HepG2 (cell line): ENCODE measurements around the gene BLVRB. TPM values are rescaled to one million over a fixed set of nuclear protein-coding genes. Genes with fewer than 3 reads are reported as not detected.
A peak's percentile ranks its signal among the peaks of the same experiment; 100 is the strongest.

Experiments
- FOXC1 ChIP-seq: sonication (generic); formaldehyde crosslinking; IDR thresholded peaks from 2 replicates; pipeline ENCODE4 v1.8.0; 2022; ENCODE audit warnings: mild to moderate bottlenecking, missing genetic modification reagents, borderline replicate concordance
- HDAC2 ChIP-seq: sonication (generic); formaldehyde crosslinking; IDR thresholded peaks from 2 replicates; pipeline ENCODE4 v1.4.0; 2020; ENCODE audit warnings: missing genetic modification reagents
- HES4 ChIP-seq: sonication (generic); formaldehyde crosslinking; IDR thresholded peaks from 2 replicates; pipeline ENCODE4 v1.9.0; 2021; ENCODE audit warnings: mild to moderate bottlenecking, missing genetic modification reagents, borderline replicate concordance
- MXD3 ChIP-seq: IDR thresholded peaks from 2 replicates; pipeline ENCODE4 v1.6.1; 2016; ENCODE audit warnings: mild to moderate bottlenecking, missing biosample characterization, missing genetic modification reagents
- MXD4 ChIP-seq: IDR thresholded peaks from 2 replicates; pipeline ENCODE4 v1.6.1; 2016; ENCODE audit warnings: mild to moderate bottlenecking, missing biosample characterization, missing genetic modification reagents
- NR2F1 ChIP-seq, 2 experiments: fragments of 450-650 bp in 1 of 2; formaldehyde crosslinking in 1 of 2; IDR thresholded peaks; 2 replicates each; pipeline versions ENCODE4 v1.5.0 to v1.6.1; 2016 to 2020; ENCODE audit warnings: mild to moderate bottlenecking in 1 of 2, missing compliant biosample characterization in 1 of 2, missing genetic modification reagents in 1 of 2, moderate library complexity in 1 of 2
- SIX1 ChIP-seq: sonication (generic); formaldehyde crosslinking; IDR thresholded peaks from 2 replicates; pipeline ENCODE4 v1.4.0; 2020; ENCODE audit warnings: missing genetic modification reagents, borderline replicate concordance
- TAF15 ChIP-seq: fragments of 200-400 bp; formaldehyde crosslinking; IDR thresholded peaks from one replicate; pipeline ENCODE4 v1.6.1; 2018; ENCODE audit warnings: mild to moderate bottlenecking, low read depth, low read length; ENCODE audit not compliant: poor library complexity, severe bottlenecking
- ZNF232 ChIP-seq: sonication (generic); formaldehyde crosslinking; IDR thresholded peaks from 2 replicates; pipeline ENCODE4 v1.4.0; 2020; ENCODE audit warnings: missing genetic modification reagents, borderline replicate concordance
- polyA plus RNA-seq, 8 experiments: library from polyadenylated mRNA; depleted of rRNA in 3 of 8; stranded (reverse) in 7 of 8; unstranded in 1 of 8; fragments of >200 nt; fragmentation: Illumina TruSeq in 4 of 8; extraction: Trizol in 4 of 8; gene quantifications; 2 replicates each; pipeline versions ENCODE4 v1.2.1 to v1.2.3, GENCODE V29; 2011 to 2016; ENCODE audit warnings: low read depth in 4 of 8, missing spikeins in 1 of 8, mixed read lengths in 1 of 8; ENCODE audit not compliant: insufficient read depth in 1 of 8
- total RNA-seq, 5 experiments: library from RNA; depleted of rRNA; stranded (reverse); fragments of >200 nt; fragmentation: Illumina TruSeq; extraction: Trizol; gene quantifications; 2 replicates each; pipeline ENCODE4 v1.2.3, GENCODE V29; 2016; ENCODE audit warnings: low read depth in 1 of 5
- TF ChIP-seq, protein P1 (sequence below): sonication (generic); formaldehyde crosslinking; IDR thresholded peaks from 2 replicates; pipeline ENCODE4 v1.5.0; 2020; ENCODE audit warnings: missing genetic modification reagents
- TF ChIP-seq, protein P2 (sequence below): sonication (generic); formaldehyde crosslinking; IDR thresholded peaks from one replicate; pipeline ENCODE4 v1.5.1; 2020; ENCODE audit warnings: mild to moderate bottlenecking, missing genetic modification reagents; ENCODE audit errors: not compliant biosample characterization
- TF ChIP-seq, protein P3 (sequence below): sonication (generic); formaldehyde crosslinking; conservative IDR thresholded peaks from 2 replicates; pipeline ENCODE4 v1.8.1; 2023; ENCODE audit warnings: missing genetic modification reagents
- TF ChIP-seq, protein P4 (sequence below): sonication (generic); formaldehyde crosslinking; IDR thresholded peaks from 2 replicates; pipeline ENCODE4 v1.8.0; 2023; ENCODE audit warnings: mild to moderate bottlenecking, missing genetic modification reagents

BLVRB gene
- total and polyA plus RNA-seq, 2 of the 13 experiments (the other 11 are each of a cell fraction or from before 2014, with no cell fraction given) = 25.9 to 51.4 TPM

GRCh38 chr19:40425450-40426287, 39.9 kb downstream of the BLVRB start, which contains the start of gene SERTAD1 (continued):
- TF ChIP-seq MXD3 (CRISPR knock-in tag) = peak; percentile 33; the same call in 1 of the 2 replicates
- TF ChIP-seq TAF15 = peak; percentile 34
- TF ChIP-seq SIX1 (CRISPR knock-in tag) = no peak
- TF ChIP-seq HDAC2 = peak; percentile 11; the same call in 1 of the 2 replicates
- no peak; a peak in 1 of 4 replicates for TF ChIP-seq NR2F1 (CRISPR knock-in tag; IDR thresholded peaks at IDR 0.05)
- no peak for TF ChIP-seq FOXC1 (CRISPR knock-in tag)
- TF ChIP-seq MXD4 = peak; percentile 26; the same call in 1 of the 2 replicates
- TF ChIP-seq, protein P1, sequence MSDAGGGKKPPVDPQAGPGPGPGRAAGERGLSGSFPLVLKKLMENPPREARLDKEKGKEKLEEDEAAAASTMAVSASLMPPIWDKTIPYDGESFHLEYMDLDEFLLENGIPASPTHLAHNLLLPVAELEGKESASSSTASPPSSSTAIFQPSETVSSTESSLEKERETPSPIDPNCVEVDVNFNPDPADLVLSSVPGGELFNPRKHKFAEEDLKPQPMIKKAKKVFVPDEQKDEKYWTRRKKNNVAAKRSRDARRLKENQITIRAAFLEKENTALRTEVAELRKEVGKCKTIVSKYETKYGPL = no peak
- TF ChIP-seq, protein P2, sequence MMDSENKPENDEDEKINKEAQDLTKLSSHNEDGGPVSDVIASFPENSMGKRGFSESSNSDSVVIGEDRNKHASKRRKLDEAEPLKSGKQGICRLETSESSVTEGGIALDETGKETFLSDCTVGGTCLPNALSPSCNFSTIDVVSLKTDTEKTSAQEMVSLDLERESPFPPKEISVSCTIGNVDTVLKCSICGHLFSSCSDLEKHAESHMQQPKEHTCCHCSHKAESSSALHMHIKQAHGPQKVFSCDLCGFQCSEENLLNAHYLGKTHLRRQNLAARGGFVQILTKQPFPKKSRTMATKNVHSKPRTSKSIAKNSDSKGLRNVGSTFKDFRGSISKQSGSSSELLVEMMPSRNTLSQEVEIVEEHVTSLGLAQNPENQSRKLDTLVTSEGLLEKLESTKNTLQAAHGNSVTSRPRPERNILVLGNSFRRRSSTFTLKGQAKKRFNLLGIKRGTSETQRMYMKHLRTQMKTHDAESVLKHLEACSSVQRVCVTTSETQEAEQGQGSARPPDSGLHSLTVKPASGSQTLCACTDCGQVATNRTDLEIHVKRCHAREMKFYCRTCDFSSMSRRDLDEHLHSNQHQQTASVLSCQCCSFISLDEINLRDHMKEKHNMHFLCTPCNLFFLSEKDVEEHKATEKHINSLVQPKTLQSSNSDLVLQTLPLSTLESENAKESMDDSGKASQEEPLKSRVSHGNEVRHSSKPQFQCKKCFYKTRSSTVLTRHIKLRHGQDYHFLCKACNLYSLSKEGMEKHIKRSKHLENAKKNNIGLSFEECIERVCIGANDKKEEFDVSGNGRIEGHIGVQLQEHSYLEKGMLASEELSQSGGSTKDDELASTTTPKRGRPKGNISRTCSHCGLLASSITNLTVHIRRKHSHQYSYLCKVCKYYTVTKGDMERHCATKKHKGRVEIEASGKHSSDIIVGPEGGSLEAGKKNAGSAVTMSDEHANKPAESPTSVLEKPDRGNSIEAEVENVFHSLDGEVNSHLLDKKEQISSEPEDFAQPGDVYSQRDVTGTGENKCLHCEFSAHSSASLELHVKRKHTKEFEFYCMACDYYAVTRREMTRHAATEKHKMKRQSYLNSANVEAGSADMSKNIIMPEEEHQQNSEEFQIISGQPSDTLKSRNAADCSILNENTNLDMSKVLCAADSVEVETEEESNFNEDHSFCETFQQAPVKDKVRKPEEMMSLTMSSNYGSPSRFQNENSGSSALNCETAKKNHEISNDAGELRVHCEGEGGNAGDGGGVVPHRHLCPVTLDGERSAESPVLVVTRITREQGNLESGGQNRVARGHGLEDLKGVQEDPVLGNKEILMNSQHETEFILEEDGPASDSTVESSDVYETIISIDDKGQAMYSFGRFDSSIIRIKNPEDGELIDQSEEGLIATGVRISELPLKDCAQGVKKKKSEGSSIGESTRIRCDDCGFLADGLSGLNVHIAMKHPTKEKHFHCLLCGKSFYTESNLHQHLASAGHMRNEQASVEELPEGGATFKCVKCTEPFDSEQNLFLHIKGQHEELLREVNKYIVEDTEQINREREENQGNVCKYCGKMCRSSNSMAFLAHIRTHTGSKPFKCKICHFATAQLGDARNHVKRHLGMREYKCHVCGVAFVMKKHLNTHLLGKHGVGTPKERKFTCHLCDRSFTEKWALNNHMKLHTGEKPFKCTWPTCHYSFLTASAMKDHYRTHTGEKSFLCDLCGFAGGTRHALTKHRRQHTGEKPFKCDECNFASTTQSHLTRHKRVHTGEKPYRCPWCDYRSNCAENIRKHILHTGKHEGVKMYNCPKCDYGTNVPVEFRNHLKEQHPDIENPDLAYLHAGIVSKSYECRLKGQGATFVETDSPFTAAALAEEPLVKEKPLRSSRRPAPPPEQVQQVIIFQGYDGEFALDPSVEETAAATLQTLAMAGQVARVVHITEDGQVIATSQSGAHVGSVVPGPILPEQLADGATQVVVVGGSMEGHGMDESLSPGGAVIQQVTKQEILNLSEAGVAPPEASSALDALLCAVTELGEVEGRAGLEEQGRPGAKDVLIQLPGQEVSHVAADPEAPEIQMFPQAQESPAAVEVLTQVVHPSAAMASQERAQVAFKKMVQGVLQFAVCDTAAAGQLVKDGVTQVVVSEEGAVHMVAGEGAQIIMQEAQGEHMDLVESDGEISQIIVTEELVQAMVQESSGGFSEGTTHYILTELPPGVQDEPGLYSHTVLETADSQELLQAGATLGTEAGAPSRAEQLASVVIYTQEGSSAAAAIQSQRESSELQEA (CRISPR knock-in tag) = peak; percentile 25
- TF ChIP-seq, protein P3, sequence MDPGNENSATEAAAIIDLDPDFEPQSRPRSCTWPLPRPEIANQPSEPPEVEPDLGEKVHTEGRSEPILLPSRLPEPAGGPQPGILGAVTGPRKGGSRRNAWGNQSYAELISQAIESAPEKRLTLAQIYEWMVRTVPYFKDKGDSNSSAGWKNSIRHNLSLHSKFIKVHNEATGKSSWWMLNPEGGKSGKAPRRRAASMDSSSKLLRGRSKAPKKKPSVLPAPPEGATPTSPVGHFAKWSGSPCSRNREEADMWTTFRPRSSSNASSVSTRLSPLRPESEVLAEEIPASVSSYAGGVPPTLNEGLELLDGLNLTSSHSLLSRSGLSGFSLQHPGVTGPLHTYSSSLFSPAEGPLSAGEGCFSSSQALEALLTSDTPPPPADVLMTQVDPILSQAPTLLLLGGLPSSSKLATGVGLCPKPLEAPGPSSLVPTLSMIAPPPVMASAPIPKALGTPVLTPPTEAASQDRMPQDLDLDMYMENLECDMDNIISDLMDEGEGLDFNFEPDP = no peak
- TF ChIP-seq, protein P4, sequence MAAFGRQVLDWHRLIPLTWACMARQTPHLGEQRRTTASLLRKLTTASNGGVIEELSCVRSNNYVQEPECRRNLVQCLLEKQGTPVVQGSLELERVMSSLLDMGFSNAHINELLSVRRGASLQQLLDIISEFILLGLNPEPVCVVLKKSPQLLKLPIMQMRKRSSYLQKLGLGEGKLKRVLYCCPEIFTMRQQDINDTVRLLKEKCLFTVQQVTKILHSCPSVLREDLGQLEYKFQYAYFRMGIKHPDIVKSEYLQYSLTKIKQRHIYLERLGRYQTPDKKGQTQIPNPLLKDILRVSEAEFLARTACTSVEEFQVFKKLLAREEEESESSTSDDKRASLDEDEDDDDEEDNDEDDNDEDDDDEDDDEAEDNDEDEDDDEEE = peak; percentile 86
- peak; percentile 85 for TF ChIP-seq HES4
- TF ChIP-seq ZNF232 = peak; percentile 80; the same call in 1 of the 2 replicates
